ENCODE measurements around the gene ASB1. TPM values are rescaled to one million over a fixed set of nuclear protein-coding genes. Genes with fewer than 3 reads are reported as not detected.

ASB1 gene
- total RNA-seq, 4 donors from 2014 or later, result 7.3 to 19.4 (median 17.2) TPM

GRCh38 chr2:238433941-238434845 is 7.5 kb downstream of the ASB1 start:
- no peak for TF ChIP-seq CTCF (IDR thresholded peaks at IDR 0.05; ENCODE audit: low read depth)

GRCh38 chr2:238434846-238435751 is 8.4 kb downstream of the ASB1 start:
- no peak for TF ChIP-seq CTCF (IDR thresholded peaks at IDR 0.05; ENCODE audit: low read depth)

GRCh38 chr2:238435752-238436096 is 9.0 kb downstream of the ASB1 start:
- TF ChIP-seq CTCF (IDR thresholded peaks at IDR 0.05; ENCODE audit: low read depth), result no peak

GRCh38 chr2:238438856-238439849 is 12.4 kb downstream of the ASB1 start:
- no peak for TF ChIP-seq CTCF (IDR thresholded peaks at IDR 0.05; ENCODE audit: low read depth)

GRCh38 chr2:238439917-238440316 is 13.2 kb downstream of the ASB1 start:
- TF ChIP-seq CTCF (IDR thresholded peaks at IDR 0.05; ENCODE audit: low read depth), result no peak

- no peak for TF ChIP-seq CTCF (IDR thresholded peaks at IDR 0.05; ENCODE audit: low read depth)
These were observed 13.6 kb downstream of the ASB1 start for GRCh38 chr2:238440331-238440730.
